Gastrocnemius medialis (tissue), 4 donors: ENCODE results near the gene PRPSAP2. TPM values are rescaled to one million over a fixed set of nuclear protein-coding genes. Genes with fewer than 3 reads are reported as not detected.

Source experiments
- ATAC-seq, 2 donors: fragments of 150-250 bp; one replicate each; pipeline ENCODE4 v1.9.1; 2016
- DNase-seq, 2 donors: peaks; one replicate each; pipeline ENCODE4 v3.0.0-alpha.2; 2019
- H3K27ac ChIP-seq, 4 donors: fragments of 200-600 bp; sonication (generic); 1 replicate in 1 of 4; 2 replicates in 3 of 4; pipeline ENCODE4 v1.5.1; 2016 to 2018; ENCODE audit warnings: mild to moderate bottlenecking in 2 of 4, moderate library complexity in 1 of 4
- H3K27me3 ChIP-seq, 3 donors: fragments of 200-600 bp; sonication (generic) in 2 of 3; 1 replicate in 1 of 3; 2 replicates in 2 of 3; pipeline versions ENCODE4 v1.5.1 to v1.6.0; 2016 to 2019; ENCODE audit warnings: mild to moderate bottlenecking in 1 of 3, moderate library complexity in 1 of 3
- H3K36me3 ChIP-seq, 2 donors: fragments of 200-600 bp; sonication (generic) in 1 of 2; one replicate each; pipeline ENCODE4 v1.5.1; 2017 to 2018
- H3K4me1 ChIP-seq, 2 donors: fragments of 200-600 bp; sonication (generic) in 1 of 2; one replicate each; pipeline ENCODE4 v1.5.1; 2016 to 2017; ENCODE audit warnings: mild to moderate bottlenecking in 2 of 2
- H3K4me3 ChIP-seq, 4 donors: fragments of 200-600 bp; sonication (generic) in 3 of 4; 1 replicate in 1 of 4; 2 replicates in 3 of 4; pipeline ENCODE4 v1.5.1; 2016 to 2019; ENCODE audit warnings: mild to moderate bottlenecking in 2 of 4
- H3K9me3 ChIP-seq, 3 donors: fragments of 200-600 bp; sonication (generic) in 2 of 3; 1 replicate in 1 of 3; 2 replicates in 2 of 3; pipeline ENCODE4 v1.5.1; 2016 to 2019
- POLR2A ChIP-seq, 2 donors: fragments of 450-650 bp; IDR thresholded peaks; one replicate each; pipeline ENCODE4 v1.6.1; 2017; ENCODE audit warnings: antibody characterized with exemption in 2 of 2, mild to moderate bottlenecking in 2 of 2, moderate library complexity in 2 of 2
- in situ Hi-C, 4 donors: fragments of 200-750 bp; cut with MboI; loops; one replicate each; pipeline versions ENCODE4 v1.15.0 to v1.8.0; 2017; ENCODE audit warnings: low sequenced_read_pairs in 4 of 4
- intact Hi-C: fragments of 100-400 bp; cut with DNase I; formaldehyde crosslinking; loops from one replicate; pipeline ENCODE4 v1.15.1; 2023; ENCODE audit warnings: low total_unique reads
- total RNA-seq, 4 donors: library from RNA; depleted of rRNA; stranded (reverse); fragments of >200 nt; gene quantifications; one replicate each; pipeline versions ENCODE4 v1.1.0 to v1.2.3, GENCODE V29; 2016
- TF ChIP-seq, protein P1 (sequence below), 5 experiments: fragments of 450-650 bp in 3 of 5; fragments of 200-600 bp in 2 of 5; sonication (generic) in 2 of 5; IDR thresholded peaks in 4 of 5; conservative IDR thresholded peaks in 1 of 5; 1 replicate in 4 of 5; 2 replicates in 1 of 5; pipeline ENCODE4 v1.5.1; 2016 to 2019; ENCODE audit warnings: antibody characterized with exemption in 5 of 5, mild to moderate bottlenecking in 3 of 5, moderate library complexity in 3 of 5

PRPSAP2 gene
- total RNA-seq, 4 donors from 2014 or later = 7.9 to 15.8 (median 10.3) TPM

DNA sequence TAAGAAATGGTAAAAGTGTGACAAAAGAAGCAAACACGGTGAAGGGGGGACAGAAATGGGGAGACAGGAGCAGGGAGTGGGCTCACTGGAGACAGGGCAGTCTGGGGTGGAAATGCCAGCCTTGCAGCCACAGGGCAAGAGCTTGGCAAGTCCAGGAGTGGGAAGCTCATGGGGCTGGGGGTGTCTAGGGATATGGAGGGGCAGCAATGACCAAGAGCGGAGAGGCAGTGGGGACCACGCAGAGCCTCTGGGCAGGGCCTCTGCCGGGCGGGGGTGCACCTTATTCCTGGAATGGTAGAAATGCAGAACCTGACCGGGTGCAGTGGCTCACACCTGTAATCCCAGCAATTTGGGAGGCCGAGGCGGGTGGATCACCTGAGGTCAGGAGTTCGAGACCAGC, 106.6 kb downstream of the PRPSAP2 start:
- in situ Hi-C loops (loop anchor here in 1 of 4 donors (10.0 kb wide), 1 partner anchor 50 kb away; no protein-coding TSS in a partner anchor), intact Hi-C loops (no loop called here)
- Histone ChIP-seq H3K4me3 (no peak overlapping the region), H3K27me3 (no peaks in the 10 kb centered on the region), H3K27ac (no peak overlapping the region), H3K9me3 (no peaks in the 10 kb centered on the region), H3K36me3 (no peaks in the 10 kb centered on the region), H3K4me1 (peaks cover 8 to 13% of the 10 kb centered on the region in 2 donors)
- TF ChIP-seq POLR2A (IDR thresholded peaks at IDR 0.05) = no peak
- TF ChIP-seq, protein P1, sequence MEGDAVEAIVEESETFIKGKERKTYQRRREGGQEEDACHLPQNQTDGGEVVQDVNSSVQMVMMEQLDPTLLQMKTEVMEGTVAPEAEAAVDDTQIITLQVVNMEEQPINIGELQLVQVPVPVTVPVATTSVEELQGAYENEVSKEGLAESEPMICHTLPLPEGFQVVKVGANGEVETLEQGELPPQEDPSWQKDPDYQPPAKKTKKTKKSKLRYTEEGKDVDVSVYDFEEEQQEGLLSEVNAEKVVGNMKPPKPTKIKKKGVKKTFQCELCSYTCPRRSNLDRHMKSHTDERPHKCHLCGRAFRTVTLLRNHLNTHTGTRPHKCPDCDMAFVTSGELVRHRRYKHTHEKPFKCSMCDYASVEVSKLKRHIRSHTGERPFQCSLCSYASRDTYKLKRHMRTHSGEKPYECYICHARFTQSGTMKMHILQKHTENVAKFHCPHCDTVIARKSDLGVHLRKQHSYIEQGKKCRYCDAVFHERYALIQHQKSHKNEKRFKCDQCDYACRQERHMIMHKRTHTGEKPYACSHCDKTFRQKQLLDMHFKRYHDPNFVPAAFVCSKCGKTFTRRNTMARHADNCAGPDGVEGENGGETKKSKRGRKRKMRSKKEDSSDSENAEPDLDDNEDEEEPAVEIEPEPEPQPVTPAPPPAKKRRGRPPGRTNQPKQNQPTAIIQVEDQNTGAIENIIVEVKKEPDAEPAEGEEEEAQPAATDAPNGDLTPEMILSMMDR (IDR thresholded peaks at IDR 0.05 in 4 of 5, conservative IDR thresholded peaks at IDR 0.05 in 1 of 5) = no peak
- ATAC-seq (no peak), DNase-seq (no peak)

DNA sequence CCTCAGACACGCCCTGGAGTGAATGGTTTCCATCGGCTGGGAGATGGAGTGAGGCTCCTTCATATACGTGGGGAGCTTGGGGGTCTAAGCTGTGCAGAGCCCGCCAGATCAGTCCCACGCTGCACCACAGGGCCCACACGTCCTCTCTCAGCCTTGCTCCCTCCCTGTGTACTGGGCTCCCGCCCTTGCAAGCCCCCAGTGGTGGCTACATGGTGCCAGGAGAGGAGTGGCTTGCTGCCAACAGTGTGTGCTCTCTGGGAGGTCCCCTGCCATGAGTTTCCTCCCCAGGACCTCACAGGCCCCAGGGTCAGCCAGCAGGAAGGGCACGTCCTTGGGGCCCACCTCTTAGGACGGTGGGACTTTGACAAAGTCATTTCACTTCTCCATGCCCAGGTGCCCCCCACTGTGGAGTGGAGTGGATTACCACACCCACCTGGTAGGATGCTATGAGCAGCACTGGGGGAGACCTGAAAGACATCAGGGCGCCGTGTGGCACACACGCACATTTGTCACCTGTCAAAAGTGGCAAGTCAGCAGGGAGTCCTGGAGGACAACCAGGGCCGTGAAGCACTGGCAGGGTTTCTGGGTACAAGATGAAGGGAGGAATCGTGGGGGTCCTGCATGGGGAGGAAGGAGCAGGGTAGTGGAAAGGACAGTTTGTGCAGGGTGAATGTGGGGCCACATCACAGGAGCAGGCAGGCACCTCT, 107.8 kb downstream of the PRPSAP2 start:
- in situ Hi-C loops (loop anchor here in 1 of 4 donors (10.0 kb wide), 1 partner anchor 49 kb away; no protein-coding TSS in a partner anchor), intact Hi-C loops (loop anchor here (5.0 kb wide), 1 partner anchor 57 kb away; no protein-coding TSS in a partner anchor)
- Histone ChIP-seq H3K27me3 (no peaks in the 10 kb centered on the region), H3K9me3 (no peaks in the 10 kb centered on the region), H3K4me3 (no peak overlapping the region), H3K4me1 (peaks cover 8 to 13% of the 10 kb centered on the region in 2 donors), H3K36me3 (no peaks in the 10 kb centered on the region), H3K27ac (no peak overlapping the region)
- DNase-seq (no peak), ATAC-seq (no peak)
- TF ChIP-seq, protein P1 (IDR thresholded peaks at IDR 0.05 in 4 of 5, conservative IDR thresholded peaks at IDR 0.05 in 1 of 5) = no peak
- TF ChIP-seq POLR2A (IDR thresholded peaks at IDR 0.05) = no peak

DNA sequence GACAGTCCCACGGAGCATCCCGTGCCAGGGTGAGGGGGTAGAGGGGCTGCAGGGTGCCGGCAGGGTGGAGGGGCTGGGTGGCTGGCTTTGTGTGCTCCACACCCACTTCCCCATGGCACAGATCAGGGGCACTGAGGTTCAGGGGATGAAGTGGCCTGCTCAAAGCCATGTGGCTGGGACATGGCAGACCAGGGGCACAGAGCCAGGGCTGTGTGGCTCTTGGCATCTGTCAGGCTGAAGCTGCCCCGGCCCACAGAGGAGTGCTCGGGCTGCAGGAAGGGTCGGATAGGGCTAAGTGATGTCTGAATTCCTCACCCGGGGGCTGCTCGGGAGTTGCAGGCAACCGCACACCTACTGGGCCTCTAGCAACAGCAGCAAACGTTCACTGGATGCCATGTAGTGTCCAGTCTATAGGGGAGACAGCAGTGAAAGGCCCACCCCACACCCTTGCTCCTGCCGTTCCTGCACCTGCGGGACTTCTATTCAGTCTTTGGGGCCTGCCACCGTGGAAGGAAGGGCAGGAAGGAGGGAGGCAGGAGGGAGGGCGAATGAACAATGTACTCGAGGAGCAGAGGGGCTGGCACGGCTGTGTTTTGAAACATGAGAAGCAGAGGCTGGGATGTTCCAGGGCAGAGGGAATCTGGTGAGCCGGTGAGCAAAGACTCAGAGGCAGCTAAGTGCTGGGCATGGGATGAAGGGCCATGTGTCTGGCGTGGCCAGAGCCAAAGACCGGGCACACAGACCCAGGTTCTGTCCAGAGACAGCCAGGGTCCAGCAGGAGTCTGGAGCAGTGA, 109.1 kb downstream of the PRPSAP2 start:
- DNase-seq (peak; percentile 35 to 61), ATAC-seq (peak; percentile 94 to 96)
- H3K9me3 ChIP-seq = no peaks in the 10 kb centered on the region
- in situ Hi-C loops (loop anchor here in 1 of 4 donors (10.0 kb wide), 1 partner anchor 48 kb away; no protein-coding TSS in a partner anchor), intact Hi-C loops (loop anchor here (5.0 kb wide), 1 partner anchor 55 kb away; no protein-coding TSS in a partner anchor)
- H3K36me3 ChIP-seq = no peaks in the 10 kb centered on the region
- H3K4me1 ChIP-seq = peaks cover 8 to 13% of the 10 kb centered on the region in 2 donors
- peak overlapping the region in 2 of 4 donors; percentile 49 to 54 for H3K27ac ChIP-seq
- TF ChIP-seq, protein P1 (IDR thresholded peaks at IDR 0.05 in 4 of 5, conservative IDR thresholded peaks at IDR 0.05 in 1 of 5) = no peak
- TF ChIP-seq POLR2A (IDR thresholded peaks at IDR 0.05) = no peak
- no peak overlapping the region for H3K4me3 ChIP-seq
- no peaks in the 10 kb centered on the region for H3K27me3 ChIP-seq

DNA sequence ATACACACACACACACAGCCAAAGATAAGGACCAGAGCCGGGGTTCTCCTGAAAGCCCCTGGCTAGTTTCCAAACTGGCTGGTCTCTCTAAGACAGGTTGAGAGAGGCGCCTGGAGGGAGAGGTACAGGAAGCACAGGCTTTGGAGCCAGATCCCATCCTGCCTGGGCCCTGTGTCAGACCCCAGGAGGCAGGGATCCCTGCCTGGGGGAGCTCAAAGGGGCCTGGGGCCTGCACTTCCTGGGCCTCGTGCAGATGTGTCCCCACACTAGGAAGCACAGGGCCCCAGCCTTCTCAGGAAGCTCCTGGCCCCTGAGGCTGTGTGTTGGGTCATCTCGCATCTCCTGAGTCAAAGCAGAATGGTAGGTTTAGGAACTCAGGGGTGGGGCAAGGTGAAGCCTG, 110.0 kb downstream of the PRPSAP2 start:
- intact Hi-C loops = loop anchor here (5.0 kb wide), 1 partner anchor 54 kb away; no protein-coding TSS in a partner anchor
- peak overlapping the region in 2 of 4 donors; percentile 27 to 49 for H3K27ac ChIP-seq
- in situ Hi-C loops = loop anchor here in 1 of 4 donors (10.0 kb wide), 1 partner anchor 47 kb away; no protein-coding TSS in a partner anchor
- no peaks in the 10 kb centered on the region for H3K27me3 ChIP-seq
- DNase-seq = no peak
- TF ChIP-seq POLR2A (IDR thresholded peaks at IDR 0.05) = no peak
- TF ChIP-seq, protein P1 (IDR thresholded peaks at IDR 0.05 in 4 of 5, conservative IDR thresholded peaks at IDR 0.05 in 1 of 5) = no peak
- no peak for ATAC-seq
- H3K4me1 ChIP-seq = peaks cover 8 to 13% of the 10 kb centered on the region in 2 donors
- H3K36me3 ChIP-seq = no peaks in the 10 kb centered on the region
- no peak overlapping the region for H3K4me3 ChIP-seq
- H3K9me3 ChIP-seq = no peaks in the 10 kb centered on the region
